ENCODE data around the gene MBNL2.

The MBNL2 gene

GRCh38 chr13:97284558-97284957, 62.4 kb downstream of the MBNL2 start:
- Histone ChIP-seq H3F3A (ENCODE audit: insufficient read depth) (no peaks in the 10 kb centered on the region), H3K9ac (ENCODE audit: low read length) (no peak overlapping the region), H3K36me3 (ENCODE audit: low read length) (no peaks in the 10 kb centered on the region), H2AFZ (ENCODE audit: low read depth, low read length, severe bottlenecking) (no peak overlapping the region), H3K4me3 (ENCODE audit: insufficient read depth, low read length, poor library complexity, severe bottlenecking) (no peak overlapping the region), H3K4me2 (ENCODE audit: low read depth, low read length, poor library complexity, severe bottlenecking) (no peak overlapping the region), H3K79me2 (ENCODE audit: insufficient read depth, low read length) (no peaks in the 10 kb centered on the region), H3K27me3 (ENCODE audit: low read length) (no peaks in the 10 kb centered on the region), H4K20me1 (ENCODE audit: low read depth, low read length) (no peaks in the 10 kb centered on the region), H3K27ac (ENCODE audit: low read depth, low read length) (no peak overlapping the region), H3K9me2 (replicated peaks; ENCODE audit: insufficient read depth, low read length) (no peaks in the 10 kb centered on the region), H3K9me3 (ENCODE audit: insufficient read depth, low read length) (no peaks in the 10 kb centered on the region)
- TF ChIP-seq CTCF (IDR thresholded peaks at IDR 0.05; ENCODE audit: insufficient read depth, low read length, poor library complexity, severe bottlenecking): no peak
- TF ChIP-seq EZH2phosphoT487 (conservative IDR thresholded peaks at IDR 0.05; ENCODE audit: low read length): no peak

GRCh38 chr13:97285221-97285955, 63.3 kb downstream of the MBNL2 start:
- Histone ChIP-seq H3K9me2 (replicated peaks; ENCODE audit: insufficient read depth, low read length) (no peaks in the 10 kb centered on the region), H3F3A (ENCODE audit: insufficient read depth) (no peaks in the 10 kb centered on the region), H3K9ac (ENCODE audit: low read length) (no peak overlapping the region), H3K4me3 (ENCODE audit: insufficient read depth, low read length, poor library complexity, severe bottlenecking) (no peak overlapping the region), H3K4me2 (ENCODE audit: low read depth, low read length, poor library complexity, severe bottlenecking) (no peak overlapping the region), H4K20me1 (ENCODE audit: low read depth, low read length) (no peaks in the 10 kb centered on the region), H3K27me3 (ENCODE audit: low read length) (no peaks in the 10 kb centered on the region), H3K27ac (ENCODE audit: low read depth, low read length) (no peak overlapping the region), H3K36me3 (ENCODE audit: low read length) (no peaks in the 10 kb centered on the region), H2AFZ (ENCODE audit: low read depth, low read length, severe bottlenecking) (no peak overlapping the region), H3K79me2 (ENCODE audit: insufficient read depth, low read length) (no peaks in the 10 kb centered on the region), H3K9me3 (ENCODE audit: insufficient read depth, low read length) (no peaks in the 10 kb centered on the region)
- TF ChIP-seq EZH2phosphoT487 (conservative IDR thresholded peaks at IDR 0.05; ENCODE audit: low read length) (no peak), CTCF (IDR thresholded peaks at IDR 0.05; ENCODE audit: insufficient read depth, low read length, poor library complexity, severe bottlenecking) (no peak)

- no peak overlapping the region for H2AFZ ChIP-seq (ENCODE audit: low read depth, low read length, severe bottlenecking)
- no peaks in the 10 kb centered on the region for H3K79me2 ChIP-seq (ENCODE audit: insufficient read depth, low read length)
- no peaks in the 10 kb centered on the region for H3K27me3 ChIP-seq (ENCODE audit: low read length)
- no peak overlapping the region for H3K4me3 ChIP-seq (ENCODE audit: insufficient read depth, low read length, poor library complexity, severe bottlenecking)
- H3K9me3 ChIP-seq (ENCODE audit: insufficient read depth, low read length): no peaks in the 10 kb centered on the region
- H3K4me2 ChIP-seq (ENCODE audit: low read depth, low read length, poor library complexity, severe bottlenecking): no peak overlapping the region
- H4K20me1 ChIP-seq (ENCODE audit: low read depth, low read length): no peaks in the 10 kb centered on the region
- H3F3A ChIP-seq (ENCODE audit: insufficient read depth): no peaks in the 10 kb centered on the region
- no peaks in the 10 kb centered on the region for H3K36me3 ChIP-seq (ENCODE audit: low read length)
- H3K9me2 ChIP-seq (replicated peaks; ENCODE audit: insufficient read depth, low read length): no peaks in the 10 kb centered on the region
- TF ChIP-seq CTCF (IDR thresholded peaks at IDR 0.05; ENCODE audit: insufficient read depth, low read length, poor library complexity, severe bottlenecking): no peak
- TF ChIP-seq EZH2phosphoT487 (conservative IDR thresholded peaks at IDR 0.05; ENCODE audit: low read length): no peak
- no peak overlapping the region for H3K27ac ChIP-seq (ENCODE audit: low read depth, low read length)
- no peak overlapping the region for H3K9ac ChIP-seq (ENCODE audit: low read length)
These were observed 64.3 kb downstream of the MBNL2 start for GRCh38 chr13:97286317-97287046.
